ENCODE results near the gene C3orf62. TPM values are rescaled to one million over a fixed set of nuclear protein-coding genes. Genes with fewer than 3 reads are reported as not detected.
A peak's percentile ranks its signal among the peaks of the same experiment; 100 is the strongest.
"Not testable (repeated sequence)": the region's sequence is repeated elsewhere in the genome, so short reads cannot be mapped to it uniquely, and the experiment has no call there.

Gene C3orf62
- total RNA-seq, 1 donor from 2014 or later: 2.3 TPM

GRCh38 chr3:49269443-49270155 is 7.4 kb downstream of the C3orf62 start:
- DNase-seq (ENCODE audit: extremely low read depth, low read depth, low spot score): no peak

- DNase-seq (ENCODE audit: extremely low read depth, low read depth, low spot score): no peak
Observed at GRCh38 chr3:49266410-49267095, 10.5 kb downstream of the C3orf62 start.

GRCh38 chr3:49265661-49266386 is 11.2 kb downstream of the C3orf62 start:
- DNase-seq (ENCODE audit: extremely low read depth, low read depth, low spot score): no peak

- DNase-seq (ENCODE audit: extremely low read depth, low read depth, low spot score): no peak
Observed at GRCh38 chr3:49263159-49263889, 13.7 kb downstream of the C3orf62 start.

- DNase-seq (ENCODE audit: extremely low read depth, low read depth, low spot score): no peak
Observed at GRCh38 chr3:49260806-49261324, 16.2 kb downstream of the C3orf62 start.

GRCh38 chr3:49257187-49257586 is 19.8 kb downstream of the C3orf62 start:
- DNase-seq (ENCODE audit: extremely low read depth, low read depth, low spot score): no peak

GRCh38 chr3:49255718-49256511 is 21.1 kb downstream of the C3orf62 start:
- no peak for DNase-seq (ENCODE audit: extremely low read depth, low read depth, low spot score)

- DNase-seq (ENCODE audit: extremely low read depth, low read depth, low spot score): no peak
Observed at GRCh38 chr3:49255112-49255511, 21.9 kb downstream of the C3orf62 start.

- DNase-seq (ENCODE audit: extremely low read depth, low read depth, low spot score): no peak
Observed at GRCh38 chr3:49253512-49253911, 23.5 kb downstream of the C3orf62 start.

- no peak for DNase-seq (ENCODE audit: extremely low read depth, low read depth, low spot score)
Observed at GRCh38 chr3:49248840-49249227, 28.2 kb downstream of the C3orf62 start.

GRCh38 chr3:49244581-49245205 is 32.3 kb downstream of the C3orf62 start:
- no peak for DNase-seq (ENCODE audit: extremely low read depth, low read depth, low spot score)

- DNase-seq (ENCODE audit: extremely low read depth, low read depth, low spot score): not testable (repeated sequence)
Observed at GRCh38 chr3:49240091-49240490, 36.9 kb downstream of the C3orf62 start.

- DNase-seq (ENCODE audit: extremely low read depth, low read depth, low spot score): peak; percentile 85
Observed at GRCh38 chr3:49238274-49239127, 38.5 kb downstream of the C3orf62 start.

- DNase-seq (ENCODE audit: extremely low read depth, low read depth, low spot score): no peak
Observed at GRCh38 chr3:49237344-49237743, 39.7 kb downstream of the C3orf62 start.

GRCh38 chr3:49236226-49236625 is 40.8 kb downstream of the C3orf62 start:
- DNase-seq (ENCODE audit: extremely low read depth, low read depth, low spot score): no peak

- DNase-seq (ENCODE audit: extremely low read depth, low read depth, low spot score): not testable (repeated sequence)
Observed at GRCh38 chr3:49228817-49229216, 48.2 kb downstream of the C3orf62 start.

GRCh38 chr3:49222002-49222401 is 55.0 kb downstream of the C3orf62 start:
- no peak for DNase-seq (ENCODE audit: extremely low read depth, low read depth, low spot score)

GRCh38 chr3:49220985-49221563 is 56.0 kb downstream of the C3orf62 start:
- DNase-seq (ENCODE audit: extremely low read depth, low read depth, low spot score): not testable (repeated sequence)
